ENCODE measurements around the gene C12orf76. TPM values are rescaled to one million over a fixed set of nuclear protein-coding genes. Genes with fewer than 3 reads are reported as not detected.

The C12orf76 gene
- total and polyA plus RNA-seq, 4 donors: 15.4 to 30.5 (median 23.9) TPM

DNA sequence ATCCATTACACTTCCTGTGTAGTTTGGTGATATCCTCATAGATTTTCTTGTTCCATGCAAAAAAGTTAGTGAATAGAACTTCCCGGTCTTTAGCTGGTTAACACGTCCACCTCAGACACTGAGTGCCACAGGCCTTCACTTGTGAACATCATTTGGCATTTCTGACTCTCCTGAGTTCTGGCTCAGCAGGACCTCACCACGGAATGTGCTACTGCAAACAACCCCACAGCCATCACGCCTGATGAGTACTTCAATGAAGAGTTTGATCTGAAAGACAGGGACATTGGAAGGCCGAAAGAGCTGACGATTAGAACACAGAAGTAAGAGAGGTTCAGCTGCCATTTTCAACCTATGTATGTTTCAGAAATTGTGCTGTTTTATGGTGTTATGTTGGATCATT, 20.0 kb downstream of the C12orf76 start:
- 85 to 90% methylated on average over 6 of the region's 6 CpGs for WGBS, 2 donors
- no peak for TF ChIP-seq CTCF (IDR thresholded peaks at IDR 0.05; ENCODE audit: control extremely low read depth, extremely low read depth)
- H3K4me3 ChIP-seq: no peak overlapping the region
- H3K9ac ChIP-seq (ENCODE audit: insufficient read depth in 1 of 2, low read length in 2 of 2): no peak overlapping the region
- no peak for ATAC-seq (ENCODE audit: insufficient read depth, low FRiP score)
- no peak overlapping the region for H3K27ac ChIP-seq (ENCODE audit: low read depth in 1 of 2, low read length in 1 of 2)
- H3K9me3 ChIP-seq (ENCODE audit: control insufficient read depth in 4 of 4, insufficient read depth in 3 of 4, low read length in 3 of 4): no peaks in the 10 kb centered on the region
- H3K36me3 ChIP-seq (ENCODE audit: control insufficient read depth in 4 of 4, insufficient read depth in 4 of 4, low read length in 4 of 4): peaks cover 4 to 31% (median 21%) of the 10 kb centered on the region in 4 donors
- peaks cover 0 to 14% (median 2%) of the 10 kb centered on the region in 5 donors for H3K4me1 ChIP-seq (ENCODE audit: control insufficient read depth in 5 of 5, insufficient read depth in 5 of 5, low read length in 5 of 5)
- no peaks in the 10 kb centered on the region for H3K27me3 ChIP-seq (ENCODE audit: control insufficient read depth in 3 of 3, insufficient read depth in 3 of 3, low read length in 2 of 3)
- no peak for DNase-seq

DNA sequence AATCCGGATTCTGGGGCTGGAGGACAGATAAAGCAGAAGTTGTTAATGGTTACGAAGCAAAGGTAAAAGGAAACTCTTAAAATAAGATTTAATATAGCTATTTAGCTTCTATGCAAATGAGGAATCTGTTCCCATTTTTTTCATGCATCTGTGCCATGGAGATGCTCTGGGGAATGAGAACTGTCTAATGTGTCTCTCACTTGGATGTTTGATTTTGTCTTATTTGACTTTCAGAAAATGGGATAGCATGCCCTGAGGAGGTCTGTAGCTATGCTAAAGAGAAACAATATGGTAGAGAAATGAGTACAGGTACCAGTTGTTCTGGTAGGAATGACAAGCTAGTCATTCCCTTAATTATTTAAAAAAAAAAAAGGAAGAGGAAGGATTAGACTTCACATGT, 24.3 kb downstream of the C12orf76 start:
- no peak for ATAC-seq (ENCODE audit: insufficient read depth, low FRiP score)
- Histone ChIP-seq H3K4me3 (no peak overlapping the region), H3K27ac (ENCODE audit: low read depth in 1 of 2, low read length in 1 of 2) (no peak overlapping the region), H3K36me3 (ENCODE audit: control insufficient read depth in 4 of 4, insufficient read depth in 4 of 4, low read length in 4 of 4) (peaks cover 9 to 27% (median 23%) of the 10 kb centered on the region in 4 donors), H3K27me3 (ENCODE audit: control insufficient read depth in 3 of 3, insufficient read depth in 3 of 3, low read length in 2 of 3) (no peaks in the 10 kb centered on the region), H3K9me3 (ENCODE audit: control insufficient read depth in 4 of 4, insufficient read depth in 3 of 4, low read length in 3 of 4) (no peaks in the 10 kb centered on the region), H3K9ac (ENCODE audit: insufficient read depth in 1 of 2, low read length in 2 of 2) (no peak overlapping the region), H3K4me1 (ENCODE audit: control insufficient read depth in 5 of 5, insufficient read depth in 5 of 5, low read length in 5 of 5) (peaks cover 1 to 33% (median 6%) of the 10 kb centered on the region in 5 donors)
- no peak for TF ChIP-seq CTCF (IDR thresholded peaks at IDR 0.05; ENCODE audit: control extremely low read depth, extremely low read depth)
- no peak for DNase-seq
- WGBS, 2 donors: 75 to 83% methylated on average over 2 of the region's 2 CpGs

GRCh38 chr12:110023059-110023980, 25.0 kb downstream of the C12orf76 start:
- Histone ChIP-seq H3K9ac (ENCODE audit: insufficient read depth in 1 of 2, low read length in 2 of 2) (peak overlapping the region in 1 of 2 donors; percentile 73), H3K4me3 (no peak overlapping the region), H3K27me3 (ENCODE audit: control insufficient read depth in 3 of 3, insufficient read depth in 3 of 3, low read length in 2 of 3) (no peaks in the 10 kb centered on the region), H3K27ac (ENCODE audit: low read depth in 1 of 2, low read length in 1 of 2) (no peak overlapping the region), H3K9me3 (ENCODE audit: control insufficient read depth in 4 of 4, insufficient read depth in 3 of 4, low read length in 3 of 4) (no peaks in the 10 kb centered on the region), H3K36me3 (ENCODE audit: control insufficient read depth in 4 of 4, insufficient read depth in 4 of 4, low read length in 4 of 4) (peaks cover 13 to 30% (median 28%) of the 10 kb centered on the region in 4 donors), H3K4me1 (ENCODE audit: control insufficient read depth in 5 of 5, insufficient read depth in 5 of 5, low read length in 5 of 5) (peaks cover 1 to 33% (median 6%) of the 10 kb centered on the region in 5 donors)
- no peak for ATAC-seq (ENCODE audit: insufficient read depth, low FRiP score)
- TF ChIP-seq CTCF (IDR thresholded peaks at IDR 0.05; ENCODE audit: control extremely low read depth, extremely low read depth): no peak
- WGBS, 2 donors: 79 to 83% methylated on average over 5 of the region's 5 CpGs
- DNase-seq: peak; percentile 43 to 83 (median 81)

All from lung (tissue), 12 donors.